CD14-positive monocyte (primary cell): ENCODE data around the gene PADI1. TPM values are rescaled to one million over a fixed set of nuclear protein-coding genes. Genes with fewer than 3 reads are reported as not detected.

Experiments used
- DNase-seq, 3 donors: peaks; one replicate each; pipeline ENCODE4 v3.0.0-alpha.2; 2011 to 2022
- H2AFZ ChIP-seq: 2 replicates; pipeline ENCODE4 v1.6.0; 2012; ENCODE audit warnings: mild to moderate bottlenecking, low read depth, low read length, inconsistent platforms; ENCODE audit not compliant: insufficient read depth, poor library complexity, severe bottlenecking
- H3K27ac ChIP-seq, 2 donors: 1 replicate in 1 of 2; 2 replicates in 1 of 2; pipeline ENCODE4 v1.5.1; 2012 to 2013; ENCODE audit warnings: low read length in 2 of 2, control low read depth in 1 of 2, inconsistent platforms in 1 of 2, low read depth in 1 of 2, mild to moderate bottlenecking in 1 of 2
- H3K27me3 ChIP-seq, 2 donors: one replicate each; pipeline versions ENCODE4 v1.6.0 to v1.6.1; 2011 to 2013; ENCODE audit warnings: low read length in 2 of 2; ENCODE audit not compliant: control insufficient read depth in 2 of 2, insufficient read depth in 2 of 2
- H3K36me3 ChIP-seq, 2 donors: replicated peaks in 1 of 2; 1 replicate in 1 of 2; 2 replicates in 1 of 2; pipeline versions ENCODE4 v1.5.1 to v1.6.1; 2012 to 2013; ENCODE audit warnings: low read length in 2 of 2, control low read depth in 1 of 2, inconsistent platforms in 1 of 2, mild to moderate bottlenecking in 1 of 2; ENCODE audit not compliant: insufficient read depth in 2 of 2, control insufficient read depth in 1 of 2
- H3K4me1 ChIP-seq, 2 donors: 1 replicate in 1 of 2; 2 replicates in 1 of 2; pipeline versions ENCODE4 v1.5.1 to v1.6.1; 2012 to 2013; ENCODE audit warnings: low read length in 2 of 2, control low read depth in 1 of 2, inconsistent platforms in 1 of 2, mild to moderate bottlenecking in 1 of 2, moderate library complexity in 1 of 2; ENCODE audit not compliant: insufficient read depth in 2 of 2, control insufficient read depth in 1 of 2
- H3K4me2 ChIP-seq: replicated peaks from 2 replicates; pipeline ENCODE3; 2012; ENCODE audit warnings: low read length, moderate library complexity, mild to moderate bottlenecking; ENCODE audit not compliant: poor library complexity, severe bottlenecking; ENCODE audit errors: extremely low read depth
- H3K4me3 ChIP-seq, 3 experiments: fragments of 200-600 bp in 1 of 3; sonication (generic) in 1 of 3; replicated peaks in 1 of 3; 1 replicate in 2 of 3; 2 replicates in 1 of 3; pipeline ENCODE4 v1.5.1; 2011 to 2013; ENCODE audit warnings: low read length in 3 of 3, mild to moderate bottlenecking in 3 of 3, control low read depth in 2 of 3, low read depth in 2 of 3, inconsistent platforms in 1 of 3, moderate library complexity in 1 of 3
- H3K79me2 ChIP-seq: 2 replicates; pipeline ENCODE4 v1.6.0; 2012; ENCODE audit warnings: mild to moderate bottlenecking, control low read depth, inconsistent platforms, low read length, moderate library complexity; ENCODE audit not compliant: insufficient read depth
- H3K9ac ChIP-seq: 2 replicates; pipeline ENCODE4 v1.6.0; 2017; ENCODE audit warnings: low read length, mild to moderate bottlenecking; ENCODE audit not compliant: insufficient read depth, poor library complexity, severe bottlenecking
- H3K9me3 ChIP-seq, 2 donors: replicated peaks in 1 of 2; 1 replicate in 1 of 2; 2 replicates in 1 of 2; pipeline versions ENCODE4 v1.5.1 to v1.6.1; 2012 to 2013; ENCODE audit warnings: low read length in 2 of 2, control low read depth in 1 of 2; ENCODE audit not compliant: control insufficient read depth in 1 of 2, insufficient read depth in 1 of 2
- H4K20me1 ChIP-seq: 2 replicates; pipeline ENCODE4 v1.6.0; 2012; ENCODE audit warnings: mild to moderate bottlenecking, low read length, control low read depth, moderate library complexity; ENCODE audit not compliant: insufficient read depth
- H3K27ac Mint-ChIP-seq, 7 donors: one replicate each; pipeline ENCODE4 v1.8.0; 2020; ENCODE audit warnings: mild to moderate bottlenecking in 7 of 7, mixed read lengths in 7 of 7, moderate library complexity in 6 of 7, inconsistent platforms in 2 of 7
- H3K27me3 Mint-ChIP-seq, 3 donors: one replicate each; pipeline ENCODE4 v1.8.0; 2021 to 2022; ENCODE audit warnings: low read depth in 3 of 3, mild to moderate bottlenecking in 3 of 3, mixed read lengths in 3 of 3, moderate library complexity in 3 of 3, inconsistent platforms in 1 of 3
- H3K36me3 Mint-ChIP-seq, 2 donors: one replicate each; pipeline ENCODE4 v1.8.0; 2020; ENCODE audit warnings: mixed read lengths in 2 of 2, inconsistent platforms in 1 of 2, mild to moderate bottlenecking in 1 of 2
- H3K4me1 Mint-ChIP-seq: one replicate; pipeline ENCODE4 v1.8.0; 2020; ENCODE audit warnings: mild to moderate bottlenecking, mixed read lengths
- H3K4me3 Mint-ChIP-seq, 2 donors: one replicate each; pipeline ENCODE4 v1.8.0; 2020; ENCODE audit warnings: mild to moderate bottlenecking in 2 of 2, mixed read lengths in 2 of 2, moderate library complexity in 1 of 2
- H3K9me3 Mint-ChIP-seq, 7 donors: one replicate each; pipeline ENCODE4 v1.8.0; 2020 to 2022; ENCODE audit warnings: mixed read lengths in 7 of 7, mild to moderate bottlenecking in 6 of 7, moderate library complexity in 6 of 7, inconsistent platforms in 2 of 7
- CTCF ChIP-seq: fragments of 200-600 bp; IDR thresholded peaks from one replicate; pipeline ENCODE4 v1.8.0; 2022; ENCODE audit warnings: antibody characterized with exemption, mild to moderate bottlenecking
- WGBS: methylation state at CpG from one replicate; pipeline ENCODE4 v1.1.5; 2013; ENCODE audit warnings: missing lambda C conversion rate; ENCODE audit not compliant: insufficient coverage; 5-methylcytosine and 5-hydroxymethylcytosine counted together
- intact Hi-C, 2 donors: fragments of 100-400 bp; cut with micrococcal nuclease; formaldehyde crosslinking; loops; one replicate each; pipeline versions ENCODE4 v1.15.0 to v1.15.1; 2023
- polyA plus RNA-seq, 3 donors: library from polyadenylated mRNA; depleted of rRNA in 1 of 3; unstranded in 2 of 3; stranded (reverse) in 1 of 3; fragments of 300-500 nt in 2 of 3; fragments of >200 nt in 1 of 3; fragmentation: Illumina TruSeq in 2 of 3; gene quantifications; 1 replicate in 2 of 3; 2 replicates in 1 of 3; pipeline ENCODE4 v1.2.3, GENCODE V29; 2012 to 2021

Gene PADI1
- polyA plus RNA-seq, 3 donors, result not detected

- Mint-ChIP-seq H3K4me1 (peaks cover 5% of the 10 kb centered on the region), H3K27me3 (peaks cover 0 to 3% (median 2%) of the 10 kb centered on the region in 3 donors), H3K4me3 (no peak overlapping the region), H3K27ac (no peak overlapping the region), H3K9me3 (peaks cover 0 to 2% (median 0%) of the 10 kb centered on the region in 7 donors), H3K36me3 (no peaks in the 10 kb centered on the region)
- intact Hi-C loops, result no loop called here
- Histone ChIP-seq H3K27ac (no peak overlapping the region), H3K4me1 (no peaks in the 10 kb centered on the region), H3K4me3 (no peak overlapping the region), H3K79me2 (no peaks in the 10 kb centered on the region), H3K4me2 (no peak overlapping the region), H3K9ac (no peak overlapping the region), H3K36me3 (no peaks in the 10 kb centered on the region), H4K20me1 (no peaks in the 10 kb centered on the region), H2AFZ (no peak overlapping the region), H3K27me3 (no peaks in the 10 kb centered on the region), H3K9me3 (no peaks in the 10 kb centered on the region)
- no peak for TF ChIP-seq CTCF
- DNase-seq, result no peak
- 100% methylated on average over 1 of the region's 5 CpGs for WGBS
Measured at GRCh38 chr1:17260738-17261137, 55.8 kb downstream of the PADI1 start.

GRCh38 chr1:17263936-17264335 is 59.0 kb downstream of the PADI1 start:
- H2AFZ ChIP-seq, result no peak overlapping the region
- H3K27ac Mint-ChIP-seq, result no peak overlapping the region
- peaks cover 0 to 2% (median 0%) of the 10 kb centered on the region in 7 donors for H3K9me3 Mint-ChIP-seq
- intact Hi-C loops, result no loop called here
- no peak overlapping the region for H3K4me2 ChIP-seq
- H3K27me3 Mint-ChIP-seq, result peaks cover 0 to 3% (median 2%) of the 10 kb centered on the region in 3 donors
- H3K4me1 Mint-ChIP-seq, result no peaks in the 10 kb centered on the region
- no peaks in the 10 kb centered on the region for H3K36me3 ChIP-seq
- H3K9me3 ChIP-seq, result no peaks in the 10 kb centered on the region
- H4K20me1 ChIP-seq, result no peaks in the 10 kb centered on the region
- H3K4me1 ChIP-seq, result no peaks in the 10 kb centered on the region
- H3K36me3 Mint-ChIP-seq, result no peaks in the 10 kb centered on the region
- H3K9ac ChIP-seq, result no peak overlapping the region
- no peak for DNase-seq
- H3K27me3 ChIP-seq, result no peaks in the 10 kb centered on the region
- H3K4me3 ChIP-seq, result no peak overlapping the region
- no peak for TF ChIP-seq CTCF
- no peak overlapping the region for H3K4me3 Mint-ChIP-seq
- H3K27ac ChIP-seq, result no peak overlapping the region
- no peaks in the 10 kb centered on the region for H3K79me2 ChIP-seq
